Measurements from ENCODE around the gene NCOA3. TPM values are rescaled to one million over a fixed set of nuclear protein-coding genes. Genes with fewer than 3 reads are reported as not detected.

The NCOA3 gene
- total and polyA plus RNA-seq, 2 of the 8 experiments (the other 6 are each of a cell fraction or from before 2014, with no cell fraction given): 7.9 to 24.7 TPM

DNA sequence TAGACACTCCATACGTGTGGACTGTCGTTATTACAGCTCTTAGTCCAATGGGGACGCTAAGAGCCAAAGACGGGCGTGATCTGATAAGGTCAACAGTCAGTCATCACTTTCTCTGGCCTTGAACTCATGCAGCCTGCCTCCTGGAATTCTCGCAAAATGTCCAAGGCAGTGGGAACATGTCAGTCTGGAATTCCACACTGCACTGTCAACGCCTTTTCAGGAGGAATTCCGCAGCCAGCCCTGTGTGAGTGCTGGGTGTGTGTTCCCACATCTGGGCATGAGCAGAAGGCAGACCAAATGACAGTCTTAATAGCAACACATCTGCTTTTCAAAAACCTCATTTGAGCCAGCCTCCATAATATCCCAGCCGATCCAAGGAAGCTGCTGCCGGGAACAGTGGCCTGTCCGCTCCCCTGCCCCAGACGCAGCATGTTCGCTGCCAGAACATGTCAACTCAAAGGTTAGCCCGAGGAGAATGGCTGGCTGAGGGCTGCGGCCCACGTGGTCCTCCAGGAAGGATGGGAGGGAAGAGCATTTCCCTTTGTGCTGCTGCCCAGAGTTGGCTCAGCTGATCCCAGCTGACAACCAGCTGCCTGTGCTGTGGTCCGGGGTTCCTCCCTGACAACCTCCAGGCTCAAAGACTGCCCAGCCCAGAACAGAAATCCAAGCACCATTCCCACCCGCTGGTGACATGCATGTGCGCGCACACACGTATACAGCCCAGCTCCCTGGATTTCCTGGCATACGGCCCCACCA is 180.5 kb downstream of the NCOA3 start:
- no peak overlapping the region for H4K91ac ChIP-seq (replicated peaks; ENCODE audit: insufficient read length, low read length)
- FAIRE-seq (no peak), DNase-seq (ENCODE audit: low read depth in 1 of 2, low spot score in 2 of 2) (no peak)
- no peak overlapping the region for H2AFZ ChIP-seq (ENCODE audit: low read length)
- H3K18ac ChIP-seq (ENCODE audit: extremely low read depth, low read length): no peak overlapping the region
- H4K20me1 ChIP-seq (replicated peaks in 1 of 2; ENCODE audit: control insufficient read depth in 1 of 2, insufficient read depth in 2 of 2, low read length in 2 of 2): peaks cover 0 to 2% of the 10 kb centered on the region in 2 experiments
- WGBS, 2 experiments (ENCODE audit: extremely low coverage in 1 of 2, insufficient coverage in 1 of 2, insufficient read length in 1 of 2, insufficient replicate concordance in 2 of 2, low coverage in 1 of 2, low lambda C conversion rate in 2 of 2, missing lambda C conversion rate in 1 of 2): 89% methylated on average over 22 of the region's 22 CpGs; no CpG with 5 or more reads in 1 of the 2 experiments
- H2BK120ac ChIP-seq (replicated peaks; ENCODE audit: low read depth, low read length): no peak overlapping the region
- H3K79me2 ChIP-seq (ENCODE audit: control insufficient read depth in 1 of 2, insufficient read depth in 2 of 2, low read length in 2 of 2): no peaks in the 10 kb centered on the region
- ChIA-PET POLR2A (ENCODE audit: partially characterized antibody) (no interaction called here), CTCF (ENCODE audit: partially characterized antibody) (interaction anchor here (0.7 to 9.7 kb wide), 3 partner anchors 18 to 96 kb away, joined by 3 to 92 read pairs (median 11); no protein-coding TSS in a partner anchor)
- no peaks in the 10 kb centered on the region for H3K36me3 ChIP-seq (ENCODE audit: control insufficient read depth in 2 of 4, insufficient read depth in 4 of 4, low read length in 3 of 4)
- no peak overlapping the region for H4K5ac ChIP-seq (ENCODE audit: insufficient read length, low read depth, low read length)
- no peak overlapping the region for H4K8ac ChIP-seq (ENCODE audit: extremely low read depth, insufficient read depth, low read length)
- no peak overlapping the region for H3K56ac ChIP-seq (replicated peaks; ENCODE audit: insufficient read length, low read depth, low read length)
- no peak overlapping the region for H2BK15ac ChIP-seq (ENCODE audit: low read length)
- H3K4me1 ChIP-seq (replicated peaks in 1 of 4; ENCODE audit: control insufficient read depth in 3 of 4, insufficient read depth in 4 of 4, low read length in 3 of 4): peaks cover 0 to 4% (median 0%) of the 10 kb centered on the region in 4 experiments; a peak in 1 of 7 replicates
- no peak overlapping the region for H3K23ac ChIP-seq (ENCODE audit: insufficient read length)
- no peak overlapping the region for H3K14ac ChIP-seq (ENCODE audit: insufficient read length)
- no peaks in the 10 kb centered on the region for H3K79me1 ChIP-seq (ENCODE audit: low read depth, low read length)
- H3K27ac ChIP-seq (ENCODE audit: low read depth, low read length): no peak overlapping the region
- no peak overlapping the region for H2BK20ac ChIP-seq (ENCODE audit: low read length)
- no peak overlapping the region for H3K4me2 ChIP-seq (ENCODE audit: insufficient read depth in 1 of 2, low read depth in 2 of 2, low read length in 2 of 2)
- H3K4ac ChIP-seq (replicated peaks; ENCODE audit: insufficient read length, low read depth, low read length): no peak overlapping the region
- H2BK12ac ChIP-seq (ENCODE audit: low read depth, low read length): no peak overlapping the region
- H2AK5ac ChIP-seq (ENCODE audit: low read depth, low read length): no peak overlapping the region
- H3K23me2 ChIP-seq (ENCODE audit: low read depth, low read length): no peaks in the 10 kb centered on the region
- no peaks in the 10 kb centered on the region for H3K9me3 ChIP-seq (ENCODE audit: insufficient read depth in 2 of 2, low read depth in 1 of 2, low read length in 1 of 2)
- no peak overlapping the region for H3K9ac ChIP-seq (replicated peaks in 1 of 4; ENCODE audit: extremely low read depth in 1 of 4, low read depth in 3 of 4, low read length in 3 of 4)
- no peaks in the 10 kb centered on the region for H3K27me3 ChIP-seq (replicated peaks in 1 of 4; ENCODE audit: control insufficient read depth in 3 of 4, extremely low read depth in 1 of 4, insufficient read depth in 3 of 4, low read length in 3 of 4)
- no peak overlapping the region for H2BK5ac ChIP-seq (ENCODE audit: low read depth, low read length)
- H3K4me3 ChIP-seq (ENCODE audit: extremely low read depth in 1 of 4, insufficient read depth in 2 of 4, low read depth in 3 of 4, low read length in 4 of 4): no peak overlapping the region
